ENCODE measurements around the gene ELMO1.

- no peak for TF ChIP-seq POLR2A (IDR thresholded peaks at IDR 0.05)
- TF ChIP-seq CTCF (IDR thresholded peaks at IDR 0.05 in 8 of 11, conservative IDR thresholded peaks at IDR 0.05 in 3 of 11) = no peak
- TF ChIP-seq POLR2AphosphoS5 (IDR thresholded peaks at IDR 0.05) = no peak
Observed at GRCh38 chr7:37420946-37421695, 27.5 kb downstream of the ELMO1 start.

All from spleen (tissue), 7 donors.